Fibroblast of lung (primary cell): ENCODE data around the gene SPEM3. TPM values are rescaled to one million over a fixed set of nuclear protein-coding genes. Genes with fewer than 3 reads are reported as not detected.

ENCODE experiments used
- DNase-seq, 2 donors: peaks; one replicate each; pipeline versions ENCODE4 v3.0.0 to v3.0.0-alpha.2; 2010; ENCODE audit warnings: low read depth in 2 of 2
- H2AFZ ChIP-seq: 2 replicates; pipeline ENCODE4 v1.5.1; 2012; ENCODE audit warnings: low read length, control low read depth, inconsistent platforms
- H3K27ac ChIP-seq: 2 replicates; pipeline ENCODE4 v1.5.1; 2011; ENCODE audit warnings: low read length, control low read depth; ENCODE audit not compliant: insufficient read depth
- H3K27me3 ChIP-seq: 2 replicates; pipeline ENCODE4 v1.5.1; 2011; ENCODE audit warnings: mild to moderate bottlenecking, low read length; ENCODE audit not compliant: control insufficient read depth, insufficient read depth
- H3K36me3 ChIP-seq: 2 replicates; pipeline ENCODE4 v1.5.1; 2011; ENCODE audit warnings: low read length; ENCODE audit not compliant: control insufficient read depth, insufficient read depth
- H3K4me1 ChIP-seq: 2 replicates; pipeline ENCODE4 v1.5.1; 2011; ENCODE audit warnings: low read length; ENCODE audit not compliant: control insufficient read depth, insufficient read depth; ENCODE audit errors: extremely low read depth
- H3K4me2 ChIP-seq: 2 replicates; pipeline ENCODE4 v1.5.1; 2011; ENCODE audit warnings: low read length, control low read depth; ENCODE audit not compliant: insufficient read depth; ENCODE audit errors: extremely low read depth
- H3K4me3 ChIP-seq, 4 experiments: fragments of 200-600 bp in 1 of 4; sonication (generic) in 1 of 4; replicated peaks in 1 of 4; 2 replicates each; pipeline ENCODE4 v1.5.1; 2011 to 2016; ENCODE audit warnings: low read length in 4 of 4, low read depth in 3 of 4, mild to moderate bottlenecking in 3 of 4, control low read depth in 2 of 4, inconsistent platforms in 1 of 4, mixed read lengths in 1 of 4; ENCODE audit not compliant: insufficient read depth in 1 of 4; ENCODE audit errors: control extremely low read depth in 1 of 4
- H3K79me2 ChIP-seq: 2 replicates; pipeline ENCODE4 v1.5.1; 2012; ENCODE audit warnings: mild to moderate bottlenecking, low read length, inconsistent platforms; ENCODE audit not compliant: control insufficient read depth, insufficient read depth
- H3K9ac ChIP-seq: 2 replicates; pipeline ENCODE4 v1.5.1; 2011; ENCODE audit warnings: mild to moderate bottlenecking, low read length, control low read depth; ENCODE audit not compliant: insufficient read depth
- H3K9me3 ChIP-seq: 2 replicates; pipeline ENCODE4 v1.5.1; 2012; ENCODE audit warnings: low read depth, low read length; ENCODE audit not compliant: control insufficient read depth, insufficient read depth
- H4K20me1 ChIP-seq: 2 replicates; pipeline ENCODE4 v1.5.1; 2011; ENCODE audit warnings: low read length; ENCODE audit not compliant: control insufficient read depth, insufficient read depth; ENCODE audit errors: extremely low read depth
- EZH2 ChIP-seq: IDR thresholded peaks from 2 replicates; pipeline ENCODE4 v1.5.1; 2012; ENCODE audit warnings: low read length, control low read depth, mild to moderate bottlenecking; ENCODE audit errors: missing control alignments
- polyA plus RNA-seq, 2 donors: library from polyadenylated mRNA; depleted of rRNA in 1 of 2; stranded (reverse) in 1 of 2; unstranded in 1 of 2; fragments of >200 nt; gene quantifications; 2 replicates each; pipeline ENCODE4 v1.2.1, GENCODE V29; 2011 to 2012; ENCODE audit warnings: missing spikeins in 1 of 2
- total RNA-seq: library from RNA; depleted of rRNA; stranded (reverse); fragments of >200 nt; gene quantifications from 2 replicates; pipeline ENCODE4 v1.2.1, GENCODE V29; 2014
- TF ChIP-seq, protein P1 (sequence below), 2 donors: IDR thresholded peaks in 1 of 2; conservative IDR thresholded peaks in 1 of 2; 1 replicate in 1 of 2; 2 replicates in 1 of 2; pipeline ENCODE4 v1.5.1; 2011 to 2012; ENCODE audit warnings: low read length in 2 of 2, control low read depth in 1 of 2, inconsistent platforms in 1 of 2, low read depth in 1 of 2, mild to moderate bottlenecking in 1 of 2

The SPEM3 gene
- total and polyA plus RNA-seq, 2 donors (not counting 1 experiment from before 2014, with no cell fraction given): not detected

DNA sequence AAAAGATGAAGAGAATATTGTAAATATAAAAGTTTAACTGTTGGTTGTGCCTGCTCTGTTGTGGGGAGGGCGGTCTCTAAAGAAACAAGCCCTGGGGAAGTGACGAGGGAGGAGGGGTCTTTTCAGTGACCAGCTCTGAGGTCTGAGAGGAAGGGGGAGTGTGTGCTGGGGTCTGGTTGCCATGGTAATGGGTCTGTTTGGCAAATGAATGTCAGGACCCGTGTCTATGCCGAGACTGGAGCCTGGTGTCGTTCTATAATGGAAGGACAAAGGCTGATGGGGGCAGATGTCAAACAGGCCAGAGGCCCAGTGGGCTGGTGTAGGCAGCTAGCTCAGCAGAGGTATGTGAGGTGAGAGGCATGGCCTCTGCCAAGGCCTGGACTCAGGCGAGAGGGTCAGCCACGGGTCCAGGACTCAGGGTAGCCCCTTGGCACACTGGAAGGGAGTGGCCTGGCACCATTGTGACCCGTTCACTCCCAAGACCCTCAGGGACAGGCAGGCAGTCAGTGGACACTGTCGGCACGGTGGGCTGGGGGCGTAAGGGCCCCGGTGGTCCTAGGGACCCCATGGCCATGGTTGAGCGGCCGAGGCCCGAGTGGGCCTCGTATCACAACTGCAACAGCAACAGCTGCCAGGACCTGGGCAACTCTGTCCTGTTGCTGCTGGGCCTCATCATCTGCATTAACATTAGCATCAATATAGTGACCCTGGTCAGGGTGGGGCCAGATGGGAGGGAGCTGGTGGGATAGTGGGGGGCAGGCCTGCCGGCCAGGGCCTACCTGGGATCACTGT lies 8.6 kb upstream of the SPEM3 start, which contains the start of gene SPEM1:
SPEM1 (plus strand) TSS at position 506 of the 792 bp plus-strand sequence; CDS start at position 567, 61 bp downstream.
- H3K4me1 ChIP-seq: no peaks in the 10 kb centered on the region
- H3K4me2 ChIP-seq: no peak within 1 kb of the TSS
- H3K4me3 ChIP-seq: no peak within 1 kb of the TSS
- H3K36me3 ChIP-seq: peaks cover 3% of the 10 kb centered on the region
- no peak within 1 kb of the TSS for H3K9ac ChIP-seq
- H4K20me1 ChIP-seq: no peaks in the 10 kb centered on the region
- DNase-seq: no peak
- no peaks in the 10 kb centered on the region for H3K27me3 ChIP-seq
- no peak within 1 kb of the TSS for H3K27ac ChIP-seq
- no peaks in the 10 kb centered on the region for H3K9me3 ChIP-seq
- TF ChIP-seq, protein P1, sequence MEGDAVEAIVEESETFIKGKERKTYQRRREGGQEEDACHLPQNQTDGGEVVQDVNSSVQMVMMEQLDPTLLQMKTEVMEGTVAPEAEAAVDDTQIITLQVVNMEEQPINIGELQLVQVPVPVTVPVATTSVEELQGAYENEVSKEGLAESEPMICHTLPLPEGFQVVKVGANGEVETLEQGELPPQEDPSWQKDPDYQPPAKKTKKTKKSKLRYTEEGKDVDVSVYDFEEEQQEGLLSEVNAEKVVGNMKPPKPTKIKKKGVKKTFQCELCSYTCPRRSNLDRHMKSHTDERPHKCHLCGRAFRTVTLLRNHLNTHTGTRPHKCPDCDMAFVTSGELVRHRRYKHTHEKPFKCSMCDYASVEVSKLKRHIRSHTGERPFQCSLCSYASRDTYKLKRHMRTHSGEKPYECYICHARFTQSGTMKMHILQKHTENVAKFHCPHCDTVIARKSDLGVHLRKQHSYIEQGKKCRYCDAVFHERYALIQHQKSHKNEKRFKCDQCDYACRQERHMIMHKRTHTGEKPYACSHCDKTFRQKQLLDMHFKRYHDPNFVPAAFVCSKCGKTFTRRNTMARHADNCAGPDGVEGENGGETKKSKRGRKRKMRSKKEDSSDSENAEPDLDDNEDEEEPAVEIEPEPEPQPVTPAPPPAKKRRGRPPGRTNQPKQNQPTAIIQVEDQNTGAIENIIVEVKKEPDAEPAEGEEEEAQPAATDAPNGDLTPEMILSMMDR (conservative IDR thresholded peaks at IDR 0.05 in 1 of 2, IDR thresholded peaks at IDR 0.05 in 1 of 2; ENCODE audit: low read depth in 1 of 2, low read length in 2 of 2): no peak
- TF ChIP-seq EZH2: no peak
- no peaks in the 10 kb centered on the region for H3K79me2 ChIP-seq
- no peak within 1 kb of the TSS for H2AFZ ChIP-seq

DNA sequence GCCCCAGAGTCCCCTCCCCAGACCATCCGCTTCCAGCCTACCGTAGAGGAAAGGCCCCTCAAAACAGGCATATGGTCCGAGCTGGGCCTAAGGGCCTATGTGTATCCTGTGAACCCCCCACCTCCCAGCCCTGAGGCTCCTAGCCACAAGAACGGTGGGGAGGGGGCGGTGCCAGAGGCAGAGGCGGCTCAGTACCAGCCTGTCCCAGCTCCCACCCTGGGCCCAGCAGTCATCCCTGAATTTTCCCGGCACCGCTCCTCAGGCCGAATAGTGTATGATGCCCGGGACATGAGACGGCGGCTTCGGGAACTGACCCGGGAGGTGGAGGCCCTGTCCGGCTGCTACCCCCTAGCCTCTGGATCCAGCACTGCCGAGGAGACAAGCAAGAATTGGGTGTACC lies 7.5 kb upstream of the SPEM3 start:
- Histone ChIP-seq H3K79me2 (no peaks in the 10 kb centered on the region), H3K4me1 (no peaks in the 10 kb centered on the region), H3K36me3 (peaks cover 2% of the 10 kb centered on the region), H3K4me3 (no peak overlapping the region), H2AFZ (no peak overlapping the region), H3K4me2 (no peak overlapping the region), H3K27me3 (no peaks in the 10 kb centered on the region), H4K20me1 (no peaks in the 10 kb centered on the region), H3K9ac (no peak overlapping the region), H3K9me3 (no peaks in the 10 kb centered on the region), H3K27ac (no peak overlapping the region)
- TF ChIP-seq EZH2: no peak
- TF ChIP-seq, protein P1 (conservative IDR thresholded peaks at IDR 0.05 in 1 of 2, IDR thresholded peaks at IDR 0.05 in 1 of 2; ENCODE audit: low read depth in 1 of 2, low read length in 2 of 2): no peak
- no peak for DNase-seq

DNA sequence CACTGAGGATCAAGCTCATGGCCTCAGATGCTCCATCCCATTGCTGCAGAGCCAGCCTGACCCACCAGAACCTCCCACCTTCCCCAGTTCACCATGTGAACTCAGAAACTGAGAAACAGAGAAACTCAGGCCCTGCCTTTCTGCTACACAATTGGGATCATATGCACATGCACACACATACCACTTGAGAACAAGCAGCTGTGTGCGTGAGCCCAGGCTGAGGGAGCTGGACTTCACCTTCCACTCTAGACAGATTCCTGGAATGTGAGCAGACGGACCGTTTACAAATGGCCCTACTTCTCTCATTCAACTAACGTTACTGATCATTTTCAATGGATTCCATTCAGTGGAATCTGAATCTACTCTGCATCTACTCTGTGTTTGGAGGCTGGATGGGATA lies 5.0 kb upstream of the SPEM3 start:
- Histone ChIP-seq H3K4me3 (no peak overlapping the region), H2AFZ (no peak overlapping the region), H4K20me1 (no peaks in the 10 kb centered on the region), H3K79me2 (no peaks in the 10 kb centered on the region), H3K9ac (no peak overlapping the region), H3K36me3 (no peaks in the 10 kb centered on the region), H3K27me3 (no peaks in the 10 kb centered on the region), H3K4me2 (no peak overlapping the region), H3K27ac (no peak overlapping the region), H3K4me1 (no peaks in the 10 kb centered on the region), H3K9me3 (no peaks in the 10 kb centered on the region)
- TF ChIP-seq, protein P1 (conservative IDR thresholded peaks at IDR 0.05 in 1 of 2, IDR thresholded peaks at IDR 0.05 in 1 of 2; ENCODE audit: low read depth in 1 of 2, low read length in 2 of 2): no peak
- TF ChIP-seq EZH2: no peak
- no peak for DNase-seq
